ENCODE results near the gene LTF.
A peak's percentile ranks its signal among the peaks of the same experiment; 100 is the strongest.
"Not testable (repeated sequence)": the region's sequence is repeated elsewhere in the genome, so short reads cannot be mapped to it uniquely, and the experiment has no call there.

LTF gene

DNA sequence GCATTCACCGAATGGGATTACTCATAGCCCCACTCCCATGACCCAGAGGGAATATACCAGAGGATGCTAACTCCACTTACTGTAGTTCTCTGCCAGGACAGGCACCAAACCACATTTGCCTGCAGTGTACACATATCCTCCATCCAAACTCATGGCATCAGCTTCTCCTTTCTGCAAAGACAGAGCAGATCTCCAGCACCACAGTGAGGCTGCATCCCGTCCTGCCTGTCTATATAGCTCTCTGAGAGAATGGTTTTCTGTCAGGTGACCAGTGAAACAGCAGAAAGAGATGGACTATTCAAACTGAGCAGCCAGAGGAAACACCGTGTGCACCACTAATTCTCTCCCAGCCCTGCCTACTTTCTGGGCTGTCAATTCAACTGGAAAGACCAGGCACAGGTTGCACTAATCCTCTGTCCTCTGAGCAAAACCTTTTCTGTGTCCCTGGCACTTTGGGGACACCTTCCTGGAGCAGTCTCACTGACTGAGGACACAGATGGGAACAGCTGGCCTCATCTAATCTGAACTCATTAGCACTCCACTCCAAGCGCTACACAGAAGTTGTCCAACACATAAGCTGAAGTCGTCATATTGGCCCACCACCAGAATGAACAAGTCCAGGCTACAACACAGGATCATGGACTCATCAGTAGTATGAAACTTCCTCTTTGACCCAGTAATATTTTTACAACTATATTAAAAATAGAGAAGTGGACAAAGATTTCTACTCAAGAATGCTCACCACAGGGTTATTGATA, 17.3 kb downstream of the LTF start:
- Mint-ChIP-seq H3K4me1 (no peaks in the 10 kb centered on the region), H3K27ac (no peak overlapping the region), H3K36me3 (no peaks in the 10 kb centered on the region), H3K9me3 (no peaks in the 10 kb centered on the region), H3K4me3 (no peak overlapping the region)
- no peak for DNase-seq (ENCODE audit: low spot score in 2 of 2)
- ATAC-seq, result no peak

DNA sequence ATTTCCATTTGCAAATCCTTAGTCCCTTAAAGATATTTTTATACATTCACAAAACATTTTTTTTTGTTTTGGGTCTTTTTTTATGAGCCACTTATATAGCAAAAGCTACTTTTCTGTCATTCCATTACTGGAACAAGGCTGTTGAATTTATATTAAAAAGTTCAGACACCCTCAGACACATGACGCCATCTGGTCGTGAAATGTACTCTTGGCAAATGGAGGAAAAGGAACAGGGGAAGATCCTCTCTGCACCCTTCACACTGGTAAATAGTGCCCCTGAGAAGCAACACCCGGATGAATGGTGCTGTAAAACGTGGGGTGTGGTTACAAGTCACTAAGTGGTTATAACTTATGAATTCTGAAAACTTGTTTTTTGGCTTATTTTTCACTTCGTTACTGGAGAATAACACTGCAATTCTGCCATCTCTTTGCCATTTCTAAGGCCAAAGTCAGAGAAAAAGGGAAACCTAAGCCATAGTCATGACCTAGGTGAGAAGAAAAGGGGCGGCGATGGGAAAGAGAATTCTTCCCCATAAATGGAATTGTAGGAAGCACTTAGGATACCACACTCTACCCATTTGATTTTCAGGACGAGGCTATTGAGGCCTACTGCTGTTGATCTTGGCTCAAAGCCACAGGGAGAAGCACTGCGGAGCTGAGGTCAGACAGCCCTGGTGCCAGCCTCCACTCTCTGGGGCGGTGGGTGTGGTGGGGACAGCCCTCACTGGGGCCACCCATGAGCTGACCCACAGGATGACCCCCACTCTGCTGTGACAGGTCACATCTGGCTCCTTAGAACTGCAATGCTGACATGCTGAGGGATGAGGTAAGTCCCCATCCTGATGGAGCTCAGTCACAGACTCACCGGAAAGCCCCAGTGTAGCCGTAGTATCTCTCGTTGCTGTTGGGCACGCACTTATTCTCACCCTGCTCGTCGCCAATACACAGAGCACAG, 21.9 kb downstream of the LTF start:
- no peak overlapping the region for H3K4me3 Mint-ChIP-seq
- no peak for DNase-seq (ENCODE audit: low spot score in 2 of 2)
- no peak overlapping the region for H3K27ac Mint-ChIP-seq
- ATAC-seq, result no peak
- H3K36me3 Mint-ChIP-seq, result no peaks in the 10 kb centered on the region
- H3K9me3 Mint-ChIP-seq, result no peaks in the 10 kb centered on the region
- peaks cover 21% of the 10 kb centered on the region for H3K4me1 Mint-ChIP-seq

DNA sequence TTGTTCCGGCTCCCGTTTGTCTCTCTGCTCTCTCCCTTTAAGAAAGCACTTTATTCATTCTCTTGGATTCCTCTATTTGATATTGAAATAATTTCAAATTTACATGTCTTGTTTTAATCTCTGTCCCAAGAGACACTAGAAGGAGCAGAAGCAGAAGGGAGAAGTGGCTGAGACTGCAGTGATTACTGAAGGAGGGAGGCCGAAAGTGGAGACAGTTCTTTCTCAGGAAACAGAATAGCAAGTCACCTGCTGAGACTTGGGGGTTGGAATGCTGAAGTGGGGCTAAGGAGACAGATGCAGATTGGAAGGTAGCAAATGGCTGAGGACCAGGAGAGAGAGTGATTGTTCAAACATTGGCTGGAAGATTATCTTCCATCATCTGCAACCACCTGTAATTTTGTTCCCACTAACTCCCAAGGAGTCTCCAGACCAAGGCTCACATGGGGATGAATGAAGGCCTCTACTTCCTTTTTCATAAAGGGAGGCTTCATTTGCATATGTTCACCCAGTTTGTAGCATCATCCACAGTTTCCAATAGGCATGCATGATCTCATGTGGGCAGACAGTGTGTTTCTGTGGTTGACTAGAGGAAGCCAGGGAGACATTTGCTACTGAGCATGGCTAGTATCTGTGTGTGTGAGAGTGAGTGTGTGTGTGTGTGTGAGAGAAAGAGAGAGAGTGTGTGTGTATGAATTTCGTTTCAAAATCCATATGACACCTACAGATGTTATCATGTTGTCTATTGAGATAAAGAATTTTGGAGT, 24.0 kb downstream of the LTF start:
- peaks cover 21% of the 10 kb centered on the region for H3K4me1 Mint-ChIP-seq
- peak overlapping the region; percentile 71 for H3K27ac Mint-ChIP-seq
- DNase-seq (ENCODE audit: low spot score in 2 of 2) (no peak), ATAC-seq (peak; percentile 96)
- H3K4me3 Mint-ChIP-seq, result no peak overlapping the region
- H3K36me3 Mint-ChIP-seq, result no peaks in the 10 kb centered on the region
- no peaks in the 10 kb centered on the region for H3K9me3 Mint-ChIP-seq

DNA sequence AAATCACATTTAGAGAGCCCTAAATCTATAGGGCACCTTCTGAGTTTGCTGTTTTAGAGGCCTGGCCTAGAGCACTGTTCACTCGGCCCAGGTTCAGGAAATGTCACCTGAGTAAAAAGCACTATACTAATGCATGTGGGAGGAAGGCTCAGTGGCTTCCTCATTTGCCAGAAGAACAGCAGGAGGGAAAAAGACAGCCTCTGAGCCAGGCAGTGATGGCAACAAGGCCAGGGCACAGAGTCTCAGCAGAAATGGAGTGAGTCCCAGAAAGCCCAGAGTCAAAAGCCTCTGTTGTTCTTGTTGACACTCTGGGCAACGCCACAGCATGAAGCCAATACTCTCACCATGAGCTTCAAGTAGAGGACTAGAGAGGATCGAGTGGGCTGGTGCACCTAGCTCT, 25.9 kb downstream of the LTF start:
- Mint-ChIP-seq H3K27ac (no peak overlapping the region), H3K4me1 (peaks cover 21% of the 10 kb centered on the region), H3K4me3 (no peak overlapping the region), H3K36me3 (no peaks in the 10 kb centered on the region), H3K9me3 (no peaks in the 10 kb centered on the region)
- DNase-seq (ENCODE audit: low spot score in 2 of 2), result no peak
- ATAC-seq, result no peak

DNA sequence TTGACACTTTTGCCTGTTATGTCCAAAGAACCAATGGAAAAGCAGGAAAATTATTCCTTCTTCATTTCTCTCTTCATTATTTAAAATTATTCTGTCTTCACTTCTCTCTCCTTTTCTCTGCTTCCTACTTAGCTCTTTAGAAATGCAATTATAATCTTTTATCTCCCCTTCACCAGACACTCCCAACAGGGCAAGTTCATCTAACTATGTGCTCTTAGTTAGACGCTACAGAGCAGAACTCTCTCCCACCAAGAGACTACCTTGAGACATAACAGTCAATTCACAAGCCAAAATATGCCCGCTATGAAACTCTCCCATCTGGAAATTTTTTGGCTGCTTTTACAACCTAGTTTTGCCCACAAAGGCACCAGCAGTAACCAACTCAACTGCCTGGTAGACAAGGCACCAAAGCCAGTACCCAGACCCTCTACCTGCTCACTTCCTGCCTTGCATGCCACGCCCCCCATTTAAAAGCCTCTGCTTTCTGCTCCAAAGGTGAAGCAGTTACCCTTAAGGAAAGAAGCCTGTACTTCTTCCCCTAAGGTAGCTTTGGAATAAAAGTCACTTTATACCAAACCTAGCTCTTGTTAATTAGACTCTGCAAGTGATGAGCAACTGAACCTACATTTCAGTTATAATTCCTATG, 29.5 kb downstream of the LTF start:
- no peak overlapping the region for H3K4me3 Mint-ChIP-seq
- ATAC-seq (no peak), DNase-seq (ENCODE audit: low spot score in 2 of 2) (no peak)
- no peak overlapping the region for H3K27ac Mint-ChIP-seq
- no peaks in the 10 kb centered on the region for H3K36me3 Mint-ChIP-seq
- peaks cover 4% of the 10 kb centered on the region for H3K4me1 Mint-ChIP-seq
- peaks cover 5% of the 10 kb centered on the region for H3K9me3 Mint-ChIP-seq

DNA sequence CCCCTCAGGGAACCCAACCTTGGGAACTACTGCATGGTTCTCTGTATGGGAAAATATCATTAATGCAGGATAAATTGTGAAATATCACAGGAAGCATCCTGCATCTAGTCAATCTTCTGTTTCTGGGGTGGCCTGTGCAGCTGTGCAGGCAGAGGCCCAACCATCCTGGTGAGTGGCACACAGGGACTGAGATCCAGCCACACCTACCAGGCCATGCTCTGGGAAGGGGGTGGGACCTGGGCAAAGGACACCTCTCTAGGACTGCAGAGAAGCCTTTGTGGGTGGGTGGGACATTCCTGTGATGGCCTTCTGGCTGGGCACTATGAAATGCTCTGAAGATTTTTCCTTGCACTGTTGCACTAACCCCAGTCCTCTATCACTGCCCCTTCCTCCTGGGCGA, 30.9 kb downstream of the LTF start:
- Mint-ChIP-seq H3K9me3 (peaks cover 5% of the 10 kb centered on the region), H3K4me1 (peaks cover 4% of the 10 kb centered on the region), H3K27ac (no peak overlapping the region), H3K36me3 (no peaks in the 10 kb centered on the region), H3K4me3 (no peak overlapping the region)
- no peak for DNase-seq (ENCODE audit: low spot score in 2 of 2)
- ATAC-seq, result no peak

DNA sequence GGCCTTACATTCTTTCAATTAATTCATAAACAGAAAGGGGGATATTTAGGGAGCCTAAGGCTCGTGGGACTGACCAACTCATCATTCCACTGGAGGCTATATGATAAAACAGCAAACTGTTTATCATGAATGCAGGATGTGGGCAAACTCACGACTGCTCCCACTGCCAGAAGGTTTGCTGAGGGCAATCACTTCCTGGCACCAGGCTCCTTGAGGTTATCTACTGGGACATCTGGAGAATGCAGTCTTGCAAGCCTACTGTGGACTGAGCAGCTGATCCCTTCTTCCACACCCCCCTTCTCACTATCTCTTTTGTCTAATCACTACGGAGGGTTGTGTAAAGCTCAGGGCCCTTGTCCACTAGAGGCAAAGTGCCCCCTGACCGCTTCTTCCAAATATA, 31.6 kb downstream of the LTF start:
- H3K9me3 Mint-ChIP-seq; H3K4me1 Mint-ChIP-seq; ATAC-seq; H3K27ac Mint-ChIP-seq; DNase-seq (ENCODE audit: low spot score in 2 of 2); H3K36me3 Mint-ChIP-seq; H3K4me3 Mint-ChIP-seq: not testable (repeated sequence)

DNA sequence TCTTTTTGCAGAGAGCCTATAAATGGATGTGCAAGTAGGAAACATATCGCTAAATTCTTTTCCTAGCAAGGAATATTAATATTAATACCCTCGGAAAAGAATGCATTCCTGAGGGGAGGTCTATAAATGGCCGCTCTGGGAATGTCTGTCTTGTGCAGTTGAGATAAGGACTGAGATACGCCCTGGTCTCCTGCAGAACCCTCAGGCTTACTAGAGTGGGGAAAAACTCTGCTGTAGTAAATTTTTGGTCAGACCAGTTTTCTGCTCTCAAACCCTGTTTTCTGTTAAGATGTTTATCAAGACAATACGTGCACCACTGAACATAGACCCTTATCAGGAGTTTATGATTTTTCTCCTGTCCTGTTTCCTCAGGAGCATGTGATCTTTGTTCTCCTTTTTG, 32.8 kb downstream of the LTF start:
- H3K4me3 Mint-ChIP-seq; DNase-seq (ENCODE audit: low spot score in 2 of 2): not testable (repeated sequence)

DNA sequence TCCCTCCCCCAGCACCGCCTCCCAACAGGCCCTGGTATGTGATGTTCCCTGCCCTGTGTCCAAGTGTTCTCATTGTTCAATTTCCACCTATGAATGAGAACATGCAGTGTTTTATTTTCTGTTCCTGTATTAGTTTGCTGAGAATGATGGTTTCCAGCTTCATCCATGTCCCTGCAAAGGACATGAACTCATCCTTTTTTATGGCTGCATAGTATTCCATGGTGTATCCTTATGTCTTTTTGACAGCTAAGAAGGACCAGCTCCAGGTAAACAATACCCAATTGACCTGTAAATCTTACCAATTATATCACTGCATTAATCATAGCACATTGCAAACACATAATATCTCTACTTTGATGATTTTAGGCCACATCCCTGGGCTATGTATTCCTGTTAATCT, 33.8 kb downstream of the LTF start:
- not testable (repeated sequence) for H3K36me3 Mint-ChIP-seq; H3K27ac Mint-ChIP-seq; H3K9me3 Mint-ChIP-seq; DNase-seq (ENCODE audit: low spot score in 2 of 2); H3K4me3 Mint-ChIP-seq; ATAC-seq
- H3K4me1 Mint-ChIP-seq, result peaks cover 15% of the 10 kb centered on the region

More for the DNA sequence above, 32.8 kb downstream of the LTF start:
- not testable (repeated sequence) for H3K27ac Mint-ChIP-seq, H3K9me3 Mint-ChIP-seq, ATAC-seq, H3K36me3 Mint-ChIP-seq, H3K4me1 Mint-ChIP-seq

DNA sequence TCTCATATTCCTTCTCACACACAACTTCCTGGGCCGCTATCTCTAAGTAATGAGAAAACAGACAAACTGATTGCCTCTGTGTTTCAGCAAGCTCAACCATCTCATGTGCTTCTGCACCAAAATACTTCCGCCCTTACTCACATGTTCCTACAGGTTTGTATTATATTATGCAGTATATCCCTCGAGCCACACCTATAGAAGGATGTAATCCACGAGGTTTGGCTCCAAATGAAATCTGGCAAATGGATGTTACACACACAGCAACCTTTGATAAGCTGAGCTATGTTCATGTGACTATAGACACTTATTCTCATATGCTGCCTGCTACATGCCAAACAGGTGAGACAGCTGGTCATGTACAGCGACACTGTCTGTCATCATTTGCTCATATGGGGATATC, 35.0 kb downstream of the LTF start:
- ATAC-seq, result no peak
- peaks cover 5% of the 10 kb centered on the region for H3K9me3 Mint-ChIP-seq
- peaks cover 15% of the 10 kb centered on the region for H3K4me1 Mint-ChIP-seq
- H3K27ac Mint-ChIP-seq, result no peak overlapping the region
- DNase-seq (ENCODE audit: low spot score in 2 of 2), result no peak
- no peaks in the 10 kb centered on the region for H3K36me3 Mint-ChIP-seq
- no peak overlapping the region for H3K4me3 Mint-ChIP-seq

DNA sequence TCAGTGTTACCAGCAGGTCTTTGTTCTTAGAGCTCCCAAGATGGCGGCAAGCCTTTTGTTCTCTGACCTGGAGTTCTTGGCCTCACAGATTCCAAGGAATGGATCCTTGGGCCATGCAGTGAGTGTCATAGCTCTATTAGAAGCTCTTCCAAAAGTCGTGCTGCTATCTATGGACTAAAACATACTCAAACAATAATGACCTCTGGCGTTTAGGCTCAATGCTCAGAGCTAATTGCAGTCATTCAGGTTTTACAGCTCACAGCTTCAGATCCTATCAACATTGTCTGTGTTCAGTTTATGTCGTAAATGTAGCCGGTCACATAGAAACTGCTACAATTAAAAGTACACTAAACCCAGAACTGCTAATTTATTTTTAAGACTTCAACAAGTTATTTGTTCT, 35.5 kb downstream of the LTF start:
- Mint-ChIP-seq H3K4me3 (no peak overlapping the region), H3K9me3 (peaks cover 5% of the 10 kb centered on the region), H3K4me1 (peaks cover 15% of the 10 kb centered on the region), H3K27ac (no peak overlapping the region), H3K36me3 (no peaks in the 10 kb centered on the region)
- ATAC-seq (no peak), DNase-seq (ENCODE audit: low spot score in 2 of 2) (no peak)

DNA sequence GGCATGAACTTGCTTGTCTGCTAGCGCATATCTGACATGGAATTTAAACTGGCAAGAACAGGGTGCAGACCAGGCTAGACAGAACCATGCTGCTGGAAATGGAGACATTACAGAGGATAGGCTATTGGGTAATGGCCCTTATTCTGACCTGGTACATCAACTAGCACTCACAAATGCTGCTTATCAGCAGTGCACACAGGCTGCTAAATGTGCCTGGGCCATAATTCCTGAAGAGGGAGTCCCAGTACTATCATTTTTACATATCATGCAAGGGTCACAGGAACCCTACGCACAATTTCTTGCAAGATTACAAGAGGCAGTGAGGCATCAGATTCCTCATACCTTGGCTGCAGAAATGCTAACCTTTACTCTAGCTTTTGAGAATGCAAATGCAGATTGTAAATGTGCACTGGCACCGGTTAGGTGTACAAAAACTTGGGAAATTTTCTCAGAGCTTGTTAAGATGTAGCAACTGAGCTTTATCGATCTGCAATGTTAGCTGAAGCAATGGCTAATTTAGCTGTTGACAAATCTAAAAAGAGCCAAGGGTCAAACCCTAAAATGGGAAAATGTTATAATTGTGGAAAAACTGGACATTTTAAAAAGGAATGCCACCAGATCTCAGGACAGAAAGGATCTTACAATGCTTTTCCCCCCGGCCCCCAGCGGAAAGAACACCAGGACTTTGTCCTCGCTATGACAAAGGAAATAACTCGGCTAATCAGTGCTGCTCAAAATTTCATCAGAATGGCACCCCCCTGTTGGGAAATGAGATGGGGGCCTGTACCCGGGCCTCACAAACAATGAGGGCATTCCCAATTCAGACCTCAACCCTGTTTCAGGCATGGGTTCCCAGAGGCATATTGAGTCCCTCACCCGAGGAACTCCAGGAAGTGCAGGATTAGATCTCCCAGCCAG, 36.5 kb downstream of the LTF start:
- Mint-ChIP-seq H3K36me3 (no peaks in the 10 kb centered on the region), H3K4me1 (peaks cover 12% of the 10 kb centered on the region), H3K27ac (no peak overlapping the region), H3K9me3 (peaks cover 5% of the 10 kb centered on the region), H3K4me3 (no peak overlapping the region)
- ATAC-seq (no peak), DNase-seq (ENCODE audit: low spot score in 2 of 2) (no peak)

DNA sequence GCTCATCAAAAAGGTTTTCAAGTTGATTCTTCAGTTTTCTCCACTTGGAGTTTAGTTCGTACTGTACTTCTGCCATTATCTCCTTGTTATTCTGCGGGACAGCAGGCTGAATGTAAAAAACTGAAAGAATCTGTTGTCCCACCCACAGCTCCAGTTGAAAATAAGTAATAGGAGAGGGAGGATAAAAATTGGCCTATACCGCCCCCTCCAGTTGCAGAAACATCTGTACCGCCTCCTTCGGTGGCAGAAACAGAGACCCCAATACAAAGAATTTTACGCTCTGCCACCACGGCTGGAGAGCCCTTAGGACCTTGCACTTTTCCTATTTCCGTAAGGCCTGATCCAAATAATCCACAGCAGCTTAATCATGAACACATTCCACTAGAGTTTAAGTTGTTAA, 37.3 kb downstream of the LTF start:
- not testable (repeated sequence) for H3K9me3 Mint-ChIP-seq; H3K4me3 Mint-ChIP-seq; DNase-seq (ENCODE audit: low spot score in 2 of 2); H3K36me3 Mint-ChIP-seq; ATAC-seq; H3K27ac Mint-ChIP-seq
- peaks cover 11% of the 10 kb centered on the region for H3K4me1 Mint-ChIP-seq

DNA sequence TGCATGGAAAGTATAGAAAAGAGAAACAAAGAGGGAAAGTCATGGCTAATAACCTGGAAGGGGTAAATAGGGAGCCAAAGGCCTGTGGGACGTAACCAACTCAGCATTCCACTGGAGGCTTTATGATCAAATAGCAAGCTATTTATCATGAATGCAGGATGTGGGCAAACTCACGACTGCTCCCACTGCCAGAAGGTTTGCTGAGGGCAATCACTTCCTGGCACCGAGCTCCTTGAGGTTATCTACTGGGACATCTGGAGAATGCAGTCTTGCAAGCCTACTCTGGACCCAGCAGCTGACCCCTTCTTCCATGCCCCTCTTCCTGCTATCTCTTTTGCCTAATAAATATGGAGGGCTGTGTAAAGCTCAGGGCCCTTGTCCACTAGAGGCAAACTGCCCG, 38.2 kb downstream of the LTF start:
- H3K4me3 Mint-ChIP-seq; ATAC-seq; H3K27ac Mint-ChIP-seq; H3K36me3 Mint-ChIP-seq; DNase-seq (ENCODE audit: low spot score in 2 of 2); H3K9me3 Mint-ChIP-seq: not testable (repeated sequence)
- H3K4me1 Mint-ChIP-seq, result peaks cover 11% of the 10 kb centered on the region

Data from stimulated activated effector memory CD8-positive, alpha-beta T cell treated with anti-CD3 and anti-CD28 coated beads, Interleukin-12 subunit alpha, Interleukin-12 subunit beta, amount 100 ng/mL, for 72 hours (primary cell).